Liver (tissue), 3 donors: Measurements from ENCODE around the gene CABP4.

ENCODE experiments used
- GABPA ChIP-seq, 2 donors: IDR thresholded peaks in 1 of 2; conservative IDR thresholded peaks in 1 of 2; 2 replicates each; pipeline ENCODE4 v1.6.1; 2016; ENCODE audit warnings: antibody characterized with exemption in 2 of 2, mild to moderate bottlenecking in 1 of 2, moderate library complexity in 1 of 2
- HNF4G ChIP-seq: IDR thresholded peaks from 2 replicates; pipeline ENCODE4 v1.6.1; 2016; ENCODE audit warnings: antibody characterized with exemption
- JUND ChIP-seq, 2 donors: IDR thresholded peaks; 2 replicates each; pipeline ENCODE4 v1.6.1; 2016; ENCODE audit warnings: antibody characterized with exemption in 2 of 2
- TAF1 ChIP-seq: conservative IDR thresholded peaks from 2 replicates; pipeline ENCODE4 v1.6.1; 2016; ENCODE audit warnings: antibody characterized with exemption, mild to moderate bottlenecking
- TF ChIP-seq, protein P1 (sequence below): IDR thresholded peaks from 2 replicates; pipeline ENCODE4 v1.6.1; 2016; ENCODE audit warnings: antibody characterized with exemption, mild to moderate bottlenecking
- TF ChIP-seq, protein P2 (sequence below): fragments of 150-350 bp; IDR thresholded peaks from 2 replicates; pipeline ENCODE4 v1.5.1; 2017; ENCODE audit warnings: improper control_type of control experiment, low read depth, low read length; ENCODE audit not compliant: missing input control
- donor health status: healthy.
- donor health status: healthy.

DNA sequence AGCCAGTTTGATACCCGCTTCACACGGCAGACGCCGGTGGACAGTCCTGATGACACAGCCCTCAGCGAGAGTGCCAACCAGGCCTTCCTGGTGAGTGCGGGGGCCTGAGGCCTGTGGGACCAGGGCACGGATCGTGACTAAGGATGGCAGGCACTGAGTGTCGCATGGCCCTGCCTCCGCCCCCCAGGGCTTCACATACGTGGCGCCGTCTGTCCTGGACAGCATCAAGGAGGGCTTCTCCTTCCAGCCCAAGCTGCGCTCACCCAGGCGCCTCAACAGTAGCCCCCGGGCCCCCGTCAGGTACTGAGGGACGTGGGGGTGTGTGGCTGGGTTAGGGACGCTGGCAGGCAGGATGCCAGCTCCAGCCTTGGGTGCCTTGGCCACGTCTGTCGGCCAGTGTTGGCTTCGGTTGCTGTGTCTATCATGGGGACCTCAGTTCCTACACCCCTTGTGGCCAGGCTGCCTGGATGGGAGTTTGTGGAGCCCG is 20.7 kb upstream of the CABP4 start:
- TF ChIP-seq, protein P1, sequence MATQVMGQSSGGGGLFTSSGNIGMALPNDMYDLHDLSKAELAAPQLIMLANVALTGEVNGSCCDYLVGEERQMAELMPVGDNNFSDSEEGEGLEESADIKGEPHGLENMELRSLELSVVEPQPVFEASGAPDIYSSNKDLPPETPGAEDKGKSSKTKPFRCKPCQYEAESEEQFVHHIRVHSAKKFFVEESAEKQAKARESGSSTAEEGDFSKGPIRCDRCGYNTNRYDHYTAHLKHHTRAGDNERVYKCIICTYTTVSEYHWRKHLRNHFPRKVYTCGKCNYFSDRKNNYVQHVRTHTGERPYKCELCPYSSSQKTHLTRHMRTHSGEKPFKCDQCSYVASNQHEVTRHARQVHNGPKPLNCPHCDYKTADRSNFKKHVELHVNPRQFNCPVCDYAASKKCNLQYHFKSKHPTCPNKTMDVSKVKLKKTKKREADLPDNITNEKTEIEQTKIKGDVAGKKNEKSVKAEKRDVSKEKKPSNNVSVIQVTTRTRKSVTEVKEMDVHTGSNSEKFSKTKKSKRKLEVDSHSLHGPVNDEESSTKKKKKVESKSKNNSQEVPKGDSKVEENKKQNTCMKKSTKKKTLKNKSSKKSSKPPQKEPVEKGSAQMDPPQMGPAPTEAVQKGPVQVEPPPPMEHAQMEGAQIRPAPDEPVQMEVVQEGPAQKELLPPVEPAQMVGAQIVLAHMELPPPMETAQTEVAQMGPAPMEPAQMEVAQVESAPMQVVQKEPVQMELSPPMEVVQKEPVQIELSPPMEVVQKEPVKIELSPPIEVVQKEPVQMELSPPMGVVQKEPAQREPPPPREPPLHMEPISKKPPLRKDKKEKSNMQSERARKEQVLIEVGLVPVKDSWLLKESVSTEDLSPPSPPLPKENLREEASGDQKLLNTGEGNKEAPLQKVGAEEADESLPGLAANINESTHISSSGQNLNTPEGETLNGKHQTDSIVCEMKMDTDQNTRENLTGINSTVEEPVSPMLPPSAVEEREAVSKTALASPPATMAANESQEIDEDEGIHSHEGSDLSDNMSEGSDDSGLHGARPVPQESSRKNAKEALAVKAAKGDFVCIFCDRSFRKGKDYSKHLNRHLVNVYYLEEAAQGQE, result no peak
- TF ChIP-seq, protein P2, sequence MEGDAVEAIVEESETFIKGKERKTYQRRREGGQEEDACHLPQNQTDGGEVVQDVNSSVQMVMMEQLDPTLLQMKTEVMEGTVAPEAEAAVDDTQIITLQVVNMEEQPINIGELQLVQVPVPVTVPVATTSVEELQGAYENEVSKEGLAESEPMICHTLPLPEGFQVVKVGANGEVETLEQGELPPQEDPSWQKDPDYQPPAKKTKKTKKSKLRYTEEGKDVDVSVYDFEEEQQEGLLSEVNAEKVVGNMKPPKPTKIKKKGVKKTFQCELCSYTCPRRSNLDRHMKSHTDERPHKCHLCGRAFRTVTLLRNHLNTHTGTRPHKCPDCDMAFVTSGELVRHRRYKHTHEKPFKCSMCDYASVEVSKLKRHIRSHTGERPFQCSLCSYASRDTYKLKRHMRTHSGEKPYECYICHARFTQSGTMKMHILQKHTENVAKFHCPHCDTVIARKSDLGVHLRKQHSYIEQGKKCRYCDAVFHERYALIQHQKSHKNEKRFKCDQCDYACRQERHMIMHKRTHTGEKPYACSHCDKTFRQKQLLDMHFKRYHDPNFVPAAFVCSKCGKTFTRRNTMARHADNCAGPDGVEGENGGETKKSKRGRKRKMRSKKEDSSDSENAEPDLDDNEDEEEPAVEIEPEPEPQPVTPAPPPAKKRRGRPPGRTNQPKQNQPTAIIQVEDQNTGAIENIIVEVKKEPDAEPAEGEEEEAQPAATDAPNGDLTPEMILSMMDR, result no peak
- TF ChIP-seq JUND (IDR thresholded peaks at IDR 0.05), result no peak
- no peak for TF ChIP-seq HNF4G
- no peak for TF ChIP-seq TAF1
- no peak for TF ChIP-seq GABPA (IDR thresholded peaks at IDR 0.05 in 1 of 2, conservative IDR thresholded peaks at IDR 0.05 in 1 of 2)
